ENCODE results near the gene LRP1B. TPM values are rescaled to one million over a fixed set of nuclear protein-coding genes. Genes with fewer than 3 reads are reported as not detected.

Gene LRP1B
- total RNA-seq, 2 donors from 2014 or later, result 0.79 to 1.8 TPM

GRCh38 chr2:140200764-140201163 lies 1930.1 kb downstream of the LRP1B start:
- Histone ChIP-seq H3K27me3 (ENCODE audit: control insufficient read depth, insufficient read depth, low read length, poor library complexity, severe bottlenecking) (no peaks in the 10 kb centered on the region), H3K36me3 (ENCODE audit: control insufficient read depth, insufficient read depth, low read length) (no peaks in the 10 kb centered on the region), H3K4me3 (ENCODE audit: low read length) (no peak overlapping the region), H3K4me1 (ENCODE audit: control insufficient read depth, insufficient read depth, low read length) (no peaks in the 10 kb centered on the region), H3K9me3 (ENCODE audit: control insufficient read depth, low read length) (no peaks in the 10 kb centered on the region), H3K27ac (ENCODE audit: low read depth, low read length) (no peak overlapping the region), H3K9ac (ENCODE audit: extremely low read depth, low read length, poor library complexity, severe bottlenecking) (no peak overlapping the region)
- TF ChIP-seq CTCF (conservative IDR thresholded peaks at IDR 0.05), result no peak
- WGBS, 2 experiments (ENCODE audit: insufficient coverage in 1 of 2, insufficient read length in 1 of 2), result 57 to 77% methylated on average over 1 to 2 of the region's 2 CpGs
- no peaks in the 10 kb centered on the region for H3K4me1 Mint-ChIP-seq
- no peaks in the 10 kb centered on the region for H3K36me3 Mint-ChIP-seq (ENCODE audit: low read depth)
- H3K4me3 Mint-ChIP-seq, result no peak overlapping the region
- no peaks in the 10 kb centered on the region for H3K9me3 Mint-ChIP-seq
- no peak overlapping the region for H3K27ac Mint-ChIP-seq
- H3K27me3 Mint-ChIP-seq (ENCODE audit: insufficient read depth), result peaks cover 4% of the 10 kb centered on the region
- DNase-seq, result no peak

- Mint-ChIP-seq H3K4me3 (no peak overlapping the region), H3K9me3 (no peaks in the 10 kb centered on the region), H3K27me3 (ENCODE audit: insufficient read depth) (peaks cover 4% of the 10 kb centered on the region), H3K27ac (no peak overlapping the region), H3K36me3 (ENCODE audit: low read depth) (no peaks in the 10 kb centered on the region), H3K4me1 (no peaks in the 10 kb centered on the region)
- Histone ChIP-seq H3K27ac (ENCODE audit: low read depth, low read length) (no peak overlapping the region), H3K9ac (ENCODE audit: extremely low read depth, low read length, poor library complexity, severe bottlenecking) (no peak overlapping the region), H3K9me3 (ENCODE audit: control insufficient read depth, low read length) (no peaks in the 10 kb centered on the region), H3K27me3 (ENCODE audit: control insufficient read depth, insufficient read depth, low read length, poor library complexity, severe bottlenecking) (no peaks in the 10 kb centered on the region), H3K4me3 (ENCODE audit: low read length) (no peak overlapping the region), H3K36me3 (ENCODE audit: control insufficient read depth, insufficient read depth, low read length) (no peaks in the 10 kb centered on the region), H3K4me1 (ENCODE audit: control insufficient read depth, insufficient read depth, low read length) (no peaks in the 10 kb centered on the region)
- no peak for TF ChIP-seq CTCF (conservative IDR thresholded peaks at IDR 0.05)
- no peak for DNase-seq
- no CpG with 5 or more reads among the region's 1 CpG for WGBS, 2 experiments (ENCODE audit: insufficient coverage in 1 of 2, insufficient read length in 1 of 2)
These were observed 1930.5 kb downstream of the LRP1B start for GRCh38 chr2:140200307-140200706.

GRCh38 chr2:140199312-140199711 lies 1931.5 kb downstream of the LRP1B start:
- DNase-seq, result no peak
- H3K27me3 Mint-ChIP-seq (ENCODE audit: insufficient read depth), result peaks cover 4% of the 10 kb centered on the region
- no peak overlapping the region for H3K4me3 ChIP-seq (ENCODE audit: low read length)
- no peak overlapping the region for H3K4me3 Mint-ChIP-seq
- no peak overlapping the region for H3K27ac Mint-ChIP-seq
- no peaks in the 10 kb centered on the region for H3K9me3 ChIP-seq (ENCODE audit: control insufficient read depth, low read length)
- no peaks in the 10 kb centered on the region for H3K36me3 Mint-ChIP-seq (ENCODE audit: low read depth)
- H3K27ac ChIP-seq (ENCODE audit: low read depth, low read length), result no peak overlapping the region
- H3K36me3 ChIP-seq (ENCODE audit: control insufficient read depth, insufficient read depth, low read length), result no peaks in the 10 kb centered on the region
- no peaks in the 10 kb centered on the region for H3K4me1 ChIP-seq (ENCODE audit: control insufficient read depth, insufficient read depth, low read length)
- 96% methylated on average over 1 of the region's 1 CpG; no CpG with 5 or more reads in 1 of the 2 experiments for WGBS, 2 experiments (ENCODE audit: insufficient coverage in 1 of 2, insufficient read length in 1 of 2)
- H3K4me1 Mint-ChIP-seq, result no peaks in the 10 kb centered on the region
- no peak for TF ChIP-seq CTCF (conservative IDR thresholded peaks at IDR 0.05)
- no peaks in the 10 kb centered on the region for H3K9me3 Mint-ChIP-seq
- no peaks in the 10 kb centered on the region for H3K27me3 ChIP-seq (ENCODE audit: control insufficient read depth, insufficient read depth, low read length, poor library complexity, severe bottlenecking)
- no peak overlapping the region for H3K9ac ChIP-seq (ENCODE audit: extremely low read depth, low read length, poor library complexity, severe bottlenecking)
